Mesodermal cell (in vitro differentiated cells): Measurements from ENCODE around the gene ALKBH4.

Experiments
- H3K27ac ChIP-seq: 2 replicates; pipeline ENCODE4 v1.7.0; 2013; ENCODE audit warnings: mild to moderate bottlenecking, low read depth, low read length, moderate library complexity; ENCODE audit not compliant: severe bottlenecking
- H3K36me3 ChIP-seq: 2 replicates; pipeline ENCODE4 v1.7.1; 2013; ENCODE audit warnings: mild to moderate bottlenecking, low read length, moderate library complexity; ENCODE audit not compliant: control insufficient read depth, insufficient read depth
- H3K4me1 ChIP-seq: one replicate; pipeline ENCODE4 v1.7.1; 2013; ENCODE audit warnings: mild to moderate bottlenecking, low read length; ENCODE audit not compliant: insufficient read depth, control insufficient read depth, poor library complexity, severe bottlenecking
- H3K4me3 ChIP-seq: 2 replicates; pipeline ENCODE4 v1.7.0; 2013; ENCODE audit warnings: low read length, control low read depth, mild to moderate bottlenecking; ENCODE audit not compliant: insufficient read depth, poor library complexity, severe bottlenecking; ENCODE audit errors: extremely low read depth
- H3K9me3 ChIP-seq: 2 replicates; pipeline ENCODE4 v1.7.1; 2013; ENCODE audit warnings: mild to moderate bottlenecking, low read length, moderate library complexity; ENCODE audit not compliant: control insufficient read depth
- WGBS, 2 experiments: methylation state at CpG; one replicate each; pipeline ENCODE4 v1.1.5; 2013; ENCODE audit warnings: missing lambda C conversion rate in 2 of 2; ENCODE audit not compliant: insufficient coverage in 2 of 2; 5-methylcytosine and 5-hydroxymethylcytosine counted together

ALKBH4 gene

DNA sequence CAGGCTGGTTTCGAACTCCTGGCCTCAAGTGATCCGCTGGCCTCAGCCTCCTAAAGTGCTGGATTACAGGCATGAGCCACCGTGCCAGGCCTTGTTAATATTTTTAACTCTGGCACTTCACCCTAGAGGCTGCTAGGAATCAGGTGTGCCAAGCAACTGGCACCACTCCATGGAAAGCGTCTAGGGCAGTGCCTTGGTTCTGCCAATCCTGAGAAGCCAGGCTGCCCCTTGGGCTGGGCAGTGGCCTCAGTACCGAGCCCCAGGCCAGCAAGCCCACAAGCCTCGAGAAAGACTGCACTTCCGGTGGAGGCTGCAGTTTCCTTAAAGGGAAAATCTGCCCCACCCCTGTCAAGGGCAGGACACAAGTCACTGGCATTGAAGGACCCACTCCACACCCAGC, 11.3 kb downstream of the ALKBH4 start:
- Histone ChIP-seq H3K36me3 (peaks cover 37% of the 10 kb centered on the region), H3K9me3 (no peaks in the 10 kb centered on the region), H3K27ac (no peak overlapping the region), H3K4me1 (peaks cover 12% of the 10 kb centered on the region), H3K4me3 (no peak overlapping the region)
- 89 to 94% methylated on average over 7 of the region's 7 CpGs for WGBS, 2 experiments

GRCh38 chr7:102452451-102452850, 12.2 kb downstream of the ALKBH4 start:
- Histone ChIP-seq H3K4me3 (no peak overlapping the region), H3K36me3 (peaks cover 35% of the 10 kb centered on the region), H3K9me3 (no peaks in the 10 kb centered on the region), H3K4me1 (peaks cover 19% of the 10 kb centered on the region), H3K27ac (no peak overlapping the region)
- WGBS, 2 experiments = 84 to 96% methylated on average over 2 to 5 of the region's 6 CpGs

DNA sequence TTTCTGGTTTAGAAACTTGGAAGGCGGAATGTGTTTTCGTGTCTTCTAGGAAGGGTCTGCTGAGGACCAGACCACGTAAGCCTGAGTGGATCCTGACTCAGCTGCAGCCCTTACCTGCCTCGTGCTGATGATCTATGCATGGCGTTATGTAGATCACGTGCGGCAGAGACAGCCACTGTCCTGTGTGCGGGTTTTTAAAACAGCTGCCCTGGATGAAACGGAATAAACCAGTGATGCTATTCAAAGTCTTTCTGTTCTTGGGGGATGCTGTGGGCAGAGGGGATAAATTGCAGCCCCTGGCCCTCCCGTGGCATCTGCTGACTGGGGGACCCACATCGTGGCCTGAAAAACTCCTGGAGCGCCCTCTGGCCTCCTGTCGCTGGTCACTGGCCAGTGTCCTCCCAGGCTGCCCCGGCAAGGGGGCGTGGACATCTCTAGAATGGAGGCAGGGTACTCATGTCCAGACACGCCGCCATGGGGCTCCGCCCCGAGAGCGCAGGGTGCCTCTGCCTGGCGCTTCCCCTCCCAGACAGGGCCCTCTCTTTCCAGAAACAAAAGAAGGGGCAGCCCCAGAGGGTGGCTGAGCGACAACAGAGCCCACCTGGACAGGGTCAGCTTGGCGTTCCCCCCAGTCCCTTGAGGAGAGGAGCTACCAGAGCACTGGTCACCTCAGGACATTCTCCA, 13.2 kb downstream of the ALKBH4 start:
- no peak overlapping the region for H3K27ac ChIP-seq

DNA sequence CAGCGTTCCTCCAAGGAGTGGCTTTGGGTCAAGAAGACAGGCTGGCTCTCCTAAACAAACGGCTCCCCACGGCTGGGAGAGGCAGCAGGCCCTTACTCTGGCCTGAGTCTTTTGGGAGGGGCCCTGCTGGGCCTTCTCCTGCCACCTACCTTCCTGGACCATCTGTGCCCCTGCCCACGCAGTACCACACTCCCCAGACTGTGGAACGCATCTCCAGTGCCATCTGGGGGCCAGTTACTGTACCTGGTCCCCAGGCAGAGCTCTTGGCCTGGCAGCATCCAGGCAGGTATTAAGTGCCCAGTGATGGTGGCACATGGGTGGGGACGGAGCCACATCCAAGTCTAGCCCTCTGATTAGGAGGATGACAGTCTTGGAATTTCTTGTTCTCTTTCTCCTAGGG, 14.4 kb downstream of the ALKBH4 start:
- Histone ChIP-seq H3K9me3 (no peaks in the 10 kb centered on the region), H3K4me1 (peaks cover 12% of the 10 kb centered on the region), H3K4me3 (no peak overlapping the region), H3K36me3 (peaks cover 34% of the 10 kb centered on the region), H3K27ac (no peak overlapping the region)
- WGBS, 2 experiments = 91 to 97% methylated on average over 6 of the region's 6 CpGs

More for the DNA sequence above, 13.2 kb downstream of the ALKBH4 start:
- Histone ChIP-seq H3K36me3 (peaks cover 35% of the 10 kb centered on the region), H3K4me1 (peaks cover 16% of the 10 kb centered on the region), H3K9me3 (no peaks in the 10 kb centered on the region), H3K4me3 (no peak overlapping the region)
- WGBS, 2 experiments = 70 to 73% methylated on average over 21 to 23 of the region's 23 CpGs

DNA sequence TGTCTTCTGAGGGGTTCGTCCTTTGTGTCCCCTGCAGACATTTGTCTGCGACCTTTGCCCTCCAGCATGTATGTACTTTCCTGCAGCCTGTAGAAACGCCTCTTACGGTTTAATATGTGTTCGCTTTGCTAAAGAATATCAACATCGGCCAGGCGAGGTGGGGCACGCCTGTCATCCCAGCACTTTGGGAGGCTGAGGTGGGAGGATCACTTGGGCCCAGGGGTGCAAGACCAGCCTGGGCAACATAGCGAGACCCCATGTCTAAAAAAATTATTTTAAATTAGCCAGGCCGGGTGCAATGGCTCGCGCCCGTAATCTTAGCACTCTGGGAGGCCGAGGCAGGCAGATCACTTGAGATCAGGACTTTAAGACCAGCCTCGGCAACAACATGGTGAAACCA, 15.5 kb downstream of the ALKBH4 start:
- Histone ChIP-seq H3K4me3 (no peak overlapping the region), H3K36me3 (peaks cover 34% of the 10 kb centered on the region), H3K9me3 (no peaks in the 10 kb centered on the region), H3K27ac (no peak overlapping the region), H3K4me1 (peaks cover 12% of the 10 kb centered on the region)
- 96% methylated on average over 11 to 15 of the region's 15 CpGs for WGBS, 2 experiments

DNA sequence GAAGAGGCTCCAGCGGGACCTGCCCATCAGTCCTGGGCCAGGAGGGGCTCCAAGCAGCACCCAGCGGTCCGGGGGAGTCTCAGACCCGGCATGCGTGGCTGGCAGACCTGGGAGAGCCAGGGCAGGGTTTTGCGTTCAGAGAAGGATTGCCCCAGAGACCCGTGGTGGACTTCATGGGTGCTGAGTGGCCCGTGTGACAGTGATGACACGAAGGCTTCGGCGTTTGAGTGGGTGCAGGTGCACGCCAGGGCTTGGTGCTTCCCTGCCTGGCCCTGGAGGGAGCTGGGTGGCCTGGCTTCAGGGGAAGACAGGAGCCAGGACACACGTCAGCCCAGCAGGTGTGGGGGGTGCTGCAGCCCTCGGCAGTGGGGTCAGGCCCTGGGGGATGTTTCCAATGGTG, 17.4 kb downstream of the ALKBH4 start:
- H3K9me3 ChIP-seq = no peaks in the 10 kb centered on the region
- H3K36me3 ChIP-seq = peaks cover 50% of the 10 kb centered on the region
- 92 to 96% methylated on average over 11 to 12 of the region's 14 CpGs for WGBS, 2 experiments
- no peak overlapping the region for H3K27ac ChIP-seq
- H3K4me3 ChIP-seq = no peak overlapping the region
- H3K4me1 ChIP-seq = peaks cover 12% of the 10 kb centered on the region

- peaks cover 58% of the 10 kb centered on the region for H3K36me3 ChIP-seq
- peaks cover 8% of the 10 kb centered on the region for H3K4me1 ChIP-seq
- H3K4me3 ChIP-seq = no peak overlapping the region
- no peak overlapping the region for H3K27ac ChIP-seq
- no peaks in the 10 kb centered on the region for H3K9me3 ChIP-seq
- 95 to 97% methylated on average over 37 to 40 of the region's 41 CpGs for WGBS, 2 experiments
Measured at GRCh38 chr7:102446387-102447156, 18.1 kb downstream of the ALKBH4 start.

GRCh38 chr7:102445674-102446071, 19.0 kb downstream of the ALKBH4 start:
- Histone ChIP-seq H3K27ac (no peak overlapping the region), H3K4me3 (no peak overlapping the region), H3K36me3 (peaks cover 67% of the 10 kb centered on the region), H3K9me3 (no peaks in the 10 kb centered on the region), H3K4me1 (peaks cover 7% of the 10 kb centered on the region)
- WGBS, 2 experiments = 96 to 100% methylated on average over 2 of the region's 2 CpGs

DNA sequence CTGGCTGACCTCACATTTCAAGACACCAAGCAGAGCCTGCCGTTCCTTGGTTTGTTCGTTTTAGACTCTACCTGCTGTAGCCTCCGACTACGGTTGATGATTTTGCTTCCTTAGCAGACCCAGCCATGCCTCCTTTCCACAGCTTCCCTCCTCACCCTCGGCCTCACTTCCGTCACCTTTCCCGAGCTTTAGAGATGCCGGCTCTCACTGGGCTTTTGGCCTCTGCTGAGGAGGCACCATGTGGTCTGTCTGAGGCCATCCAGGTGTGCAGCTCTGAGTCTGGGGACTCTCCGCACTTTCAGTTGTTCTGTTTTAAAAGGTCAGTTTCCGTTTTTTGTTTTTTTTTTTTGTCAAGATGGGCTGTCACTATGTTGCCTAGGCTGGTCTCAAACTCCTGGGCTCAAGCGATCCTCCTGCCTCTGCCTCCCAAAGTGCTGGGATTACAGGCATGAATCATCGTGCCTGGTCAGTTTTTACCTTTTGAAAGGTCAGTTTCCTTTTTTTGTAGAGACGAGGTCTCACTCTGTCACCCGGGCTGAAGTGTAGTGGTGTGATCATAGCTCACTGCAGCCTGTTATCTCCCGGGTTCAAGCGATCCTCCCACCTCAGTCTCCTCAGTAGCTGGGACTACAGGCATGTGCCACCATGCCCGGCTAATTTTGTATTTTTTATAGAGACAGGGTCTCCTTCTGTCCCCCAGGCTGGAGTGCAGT, 19.5 kb downstream of the ALKBH4 start:
- H3K27ac ChIP-seq = no peak overlapping the region
- WGBS, 2 experiments = 91 to 95% methylated on average over 13 to 16 of the region's 17 CpGs
- peaks cover 72% of the 10 kb centered on the region for H3K36me3 ChIP-seq
- no peak overlapping the region for H3K4me3 ChIP-seq
- peaks cover 9% of the 10 kb centered on the region for H3K4me1 ChIP-seq
- H3K9me3 ChIP-seq = no peaks in the 10 kb centered on the region

- Histone ChIP-seq H3K27ac (peak overlapping the region; percentile 75), H3K36me3 (peaks cover 78% of the 10 kb centered on the region), H3K4me1 (peaks cover 7% of the 10 kb centered on the region), H3K4me3 (no peak overlapping the region), H3K9me3 (no peaks in the 10 kb centered on the region)
- 64 to 67% methylated on average over 13 to 15 of the region's 17 CpGs for WGBS, 2 experiments
Measured at GRCh38 chr7:102439963-102440795, 24.5 kb downstream of the ALKBH4 start.
